ENCODE data around the gene USP54. TPM values are rescaled to one million over a fixed set of nuclear protein-coding genes. Genes with fewer than 3 reads are reported as not detected.

The USP54 gene
- total and polyA plus RNA-seq, 2 of the 13 experiments (the other 11 are each of a cell fraction or from before 2014, with no cell fraction given): 18.1 to 25.0 TPM

- TF ChIP-seq IRF2 (CRISPR knock-in tag; IDR thresholded peaks at IDR 0.05) (peak; percentile 73; the same call in 1 of the 2 replicates), KDM6A (CRISPR knock-in tag; IDR thresholded peaks at IDR 0.05; ENCODE audit: low read depth) (peak; percentile 66; the same call in 1 of the 2 replicates), ZGPAT (CRISPR knock-in tag; IDR thresholded peaks at IDR 0.05) (peak; percentile 66), JUN (CRISPR knock-in tag; IDR thresholded peaks at IDR 0.05) (no peak), ZNF609 (CRISPR knock-in tag; IDR thresholded peaks at IDR 0.05; ENCODE audit: borderline replicate concordance) (peak; percentile 51; the same call in 1 of the 2 replicates), NCOR1 (IDR thresholded peaks at IDR 0.05; ENCODE audit: borderline replicate concordance, low read length) (peak; percentile 61; the same call in 1 of the 2 replicates), ZMYM4 (CRISPR knock-in tag; IDR thresholded peaks at IDR 0.05) (peak; percentile 72), RNF2 (conservative IDR thresholded peaks at IDR 0.05; ENCODE audit: low read depth) (no peak), ZNF235 (CRISPR knock-in tag; IDR thresholded peaks at IDR 0.05; ENCODE audit: borderline replicate concordance) (no peak), RCOR2 (CRISPR knock-in tag; IDR thresholded peaks at IDR 0.05) (0 out of 2 replicates have a peak, but pooled peaks have one; percentile 59), FOXK2 (IDR thresholded peaks at IDR 0.05) (peak; percentile 36; the same call in 1 of the 2 replicates)
- TF ChIP-seq, protein P1, sequence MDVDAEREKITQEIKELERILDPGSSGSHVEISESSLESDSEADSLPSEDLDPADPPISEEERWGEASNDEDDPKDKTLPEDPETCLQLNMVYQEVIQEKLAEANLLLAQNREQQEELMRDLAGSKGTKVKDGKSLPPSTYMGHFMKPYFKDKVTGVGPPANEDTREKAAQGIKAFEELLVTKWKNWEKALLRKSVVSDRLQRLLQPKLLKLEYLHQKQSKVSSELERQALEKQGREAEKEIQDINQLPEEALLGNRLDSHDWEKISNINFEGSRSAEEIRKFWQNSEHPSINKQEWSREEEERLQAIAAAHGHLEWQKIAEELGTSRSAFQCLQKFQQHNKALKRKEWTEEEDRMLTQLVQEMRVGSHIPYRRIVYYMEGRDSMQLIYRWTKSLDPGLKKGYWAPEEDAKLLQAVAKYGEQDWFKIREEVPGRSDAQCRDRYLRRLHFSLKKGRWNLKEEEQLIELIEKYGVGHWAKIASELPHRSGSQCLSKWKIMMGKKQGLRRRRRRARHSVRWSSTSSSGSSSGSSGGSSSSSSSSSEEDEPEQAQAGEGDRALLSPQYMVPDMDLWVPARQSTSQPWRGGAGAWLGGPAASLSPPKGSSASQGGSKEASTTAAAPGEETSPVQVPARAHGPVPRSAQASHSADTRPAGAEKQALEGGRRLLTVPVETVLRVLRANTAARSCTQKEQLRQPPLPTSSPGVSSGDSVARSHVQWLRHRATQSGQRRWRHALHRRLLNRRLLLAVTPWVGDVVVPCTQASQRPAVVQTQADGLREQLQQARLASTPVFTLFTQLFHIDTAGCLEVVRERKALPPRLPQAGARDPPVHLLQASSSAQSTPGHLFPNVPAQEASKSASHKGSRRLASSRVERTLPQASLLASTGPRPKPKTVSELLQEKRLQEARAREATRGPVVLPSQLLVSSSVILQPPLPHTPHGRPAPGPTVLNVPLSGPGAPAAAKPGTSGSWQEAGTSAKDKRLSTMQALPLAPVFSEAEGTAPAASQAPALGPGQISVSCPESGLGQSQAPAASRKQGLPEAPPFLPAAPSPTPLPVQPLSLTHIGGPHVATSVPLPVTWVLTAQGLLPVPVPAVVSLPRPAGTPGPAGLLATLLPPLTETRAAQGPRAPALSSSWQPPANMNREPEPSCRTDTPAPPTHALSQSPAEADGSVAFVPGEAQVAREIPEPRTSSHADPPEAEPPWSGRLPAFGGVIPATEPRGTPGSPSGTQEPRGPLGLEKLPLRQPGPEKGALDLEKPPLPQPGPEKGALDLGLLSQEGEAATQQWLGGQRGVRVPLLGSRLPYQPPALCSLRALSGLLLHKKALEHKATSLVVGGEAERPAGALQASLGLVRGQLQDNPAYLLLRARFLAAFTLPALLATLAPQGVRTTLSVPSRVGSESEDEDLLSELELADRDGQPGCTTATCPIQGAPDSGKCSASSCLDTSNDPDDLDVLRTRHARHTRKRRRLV (CRISPR knock-in tag; IDR thresholded peaks at IDR 0.05): no peak
- TF ChIP-seq, protein P2, sequence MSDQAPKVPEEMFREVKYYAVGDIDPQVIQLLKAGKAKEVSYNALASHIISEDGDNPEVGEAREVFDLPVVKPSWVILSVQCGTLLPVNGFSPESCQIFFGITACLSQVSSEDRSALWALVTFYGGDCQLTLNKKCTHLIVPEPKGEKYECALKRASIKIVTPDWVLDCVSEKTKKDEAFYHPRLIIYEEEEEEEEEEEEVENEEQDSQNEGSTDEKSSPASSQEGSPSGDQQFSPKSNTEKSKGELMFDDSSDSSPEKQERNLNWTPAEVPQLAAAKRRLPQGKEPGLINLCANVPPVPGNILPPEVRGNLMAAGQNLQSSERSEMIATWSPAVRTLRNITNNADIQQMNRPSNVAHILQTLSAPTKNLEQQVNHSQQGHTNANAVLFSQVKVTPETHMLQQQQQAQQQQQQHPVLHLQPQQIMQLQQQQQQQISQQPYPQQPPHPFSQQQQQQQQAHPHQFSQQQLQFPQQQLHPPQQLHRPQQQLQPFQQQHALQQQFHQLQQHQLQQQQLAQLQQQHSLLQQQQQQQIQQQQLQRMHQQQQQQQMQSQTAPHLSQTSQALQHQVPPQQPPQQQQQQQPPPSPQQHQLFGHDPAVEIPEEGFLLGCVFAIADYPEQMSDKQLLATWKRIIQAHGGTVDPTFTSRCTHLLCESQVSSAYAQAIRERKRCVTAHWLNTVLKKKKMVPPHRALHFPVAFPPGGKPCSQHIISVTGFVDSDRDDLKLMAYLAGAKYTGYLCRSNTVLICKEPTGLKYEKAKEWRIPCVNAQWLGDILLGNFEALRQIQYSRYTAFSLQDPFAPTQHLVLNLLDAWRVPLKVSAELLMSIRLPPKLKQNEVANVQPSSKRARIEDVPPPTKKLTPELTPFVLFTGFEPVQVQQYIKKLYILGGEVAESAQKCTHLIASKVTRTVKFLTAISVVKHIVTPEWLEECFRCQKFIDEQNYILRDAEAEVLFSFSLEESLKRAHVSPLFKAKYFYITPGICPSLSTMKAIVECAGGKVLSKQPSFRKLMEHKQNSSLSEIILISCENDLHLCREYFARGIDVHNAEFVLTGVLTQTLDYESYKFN (CRISPR knock-in tag; conservative IDR thresholded peaks at IDR 0.05): peak; percentile 78
Observed at GRCh38 chr10:73591935-73592699, 975 bp upstream of the USP54 start (continued).
